Lung (tissue), 12 donors: ENCODE results near the gene C16orf89. TPM values are rescaled to one million over a fixed set of nuclear protein-coding genes. Genes with fewer than 3 reads are reported as not detected.

Experiments used
- ATAC-seq: fragments of 200-7000 bp; cut with Tn5 transposase; one replicate; pipeline ENCODE4 v1.9.1; 2020; ENCODE audit warnings: moderate number of reproducible peaks; ENCODE audit not compliant: insufficient read depth, low FRiP score
- DNase-seq, 3 donors: peaks; one replicate each; pipeline ENCODE4 v3.0.0-alpha.2; 2013 to 2017
- H3K27ac ChIP-seq, 2 donors: one replicate each; pipeline ENCODE4 v1.5.1; 2013; ENCODE audit warnings: mild to moderate bottlenecking in 2 of 2, moderate library complexity in 2 of 2, control low read depth in 1 of 2, inconsistent platforms in 1 of 2, low read depth in 1 of 2, low read length in 1 of 2
- H3K27me3 ChIP-seq, 3 donors: one replicate each; pipeline ENCODE4 v1.5.1; 2013; ENCODE audit warnings: low read length in 2 of 3; ENCODE audit not compliant: control insufficient read depth in 3 of 3, insufficient read depth in 3 of 3
- H3K36me3 ChIP-seq, 4 donors: one replicate each; pipeline ENCODE4 v1.5.1; 2013; ENCODE audit warnings: low read length in 4 of 4, mild to moderate bottlenecking in 1 of 4, moderate library complexity in 1 of 4; ENCODE audit not compliant: control insufficient read depth in 4 of 4, insufficient read depth in 4 of 4
- H3K4me1 ChIP-seq, 5 donors: one replicate each; pipeline ENCODE4 v1.5.1; 2013; ENCODE audit warnings: low read length in 5 of 5, mild to moderate bottlenecking in 2 of 5, moderate library complexity in 1 of 5; ENCODE audit not compliant: control insufficient read depth in 5 of 5, insufficient read depth in 5 of 5
- H3K4me3 ChIP-seq: one replicate; pipeline ENCODE4 v1.5.1; 2013; ENCODE audit warnings: mild to moderate bottlenecking, control low read depth, moderate library complexity
- H3K9ac ChIP-seq, 2 donors: one replicate each; pipeline ENCODE4 v1.5.1; 2013; ENCODE audit warnings: low read length in 2 of 2, control low read depth in 1 of 2; ENCODE audit not compliant: insufficient read depth in 1 of 2
- H3K9me3 ChIP-seq, 4 donors: one replicate each; pipeline ENCODE4 v1.5.1; 2013; ENCODE audit warnings: low read length in 3 of 4, mild to moderate bottlenecking in 1 of 4, moderate library complexity in 1 of 4; ENCODE audit not compliant: control insufficient read depth in 4 of 4, insufficient read depth in 3 of 4
- WGBS, 2 donors: extraction: QIAGEN DNeasy Blood & Tissue Kit; methylation state at CpG; one replicate each; pipeline ENCODE4 v1.1.7; 2013; 5-methylcytosine and 5-hydroxymethylcytosine counted together
- polyA plus RNA-seq, 2 donors: library from polyadenylated mRNA; stranded (reverse); fragments of 200-250 nt; gene quantifications; one replicate each; pipeline ENCODE4 v1.2.1, GENCODE V29; 2013
- total RNA-seq, 2 donors: library from RNA; depleted of rRNA in 1 of 2; stranded (reverse); fragments of >200 nt in 1 of 2; gene quantifications; one replicate each; pipeline ENCODE4 v1.2.1, GENCODE V29; 2014 to 2021
- TF ChIP-seq, protein P1 (sequence below): IDR thresholded peaks from 2 replicates; pipeline ENCODE4 v1.5.1; 2012; ENCODE audit warnings: mild to moderate bottlenecking; ENCODE audit errors: control extremely low read depth, extremely low read depth
- donor health status: control.
- donor health status: control.
- donor health status: Bipolar disorder and iron deficiency.
- donor health status: healthy.
- donor health status: DM: yes; HTN: yes; CAD: no.

C16orf89 gene
- total and polyA plus RNA-seq, 4 donors, result 39.2 to 356 (median 97.2) TPM

- ATAC-seq (no peak), DNase-seq (no peak)
- TF ChIP-seq, protein P1, sequence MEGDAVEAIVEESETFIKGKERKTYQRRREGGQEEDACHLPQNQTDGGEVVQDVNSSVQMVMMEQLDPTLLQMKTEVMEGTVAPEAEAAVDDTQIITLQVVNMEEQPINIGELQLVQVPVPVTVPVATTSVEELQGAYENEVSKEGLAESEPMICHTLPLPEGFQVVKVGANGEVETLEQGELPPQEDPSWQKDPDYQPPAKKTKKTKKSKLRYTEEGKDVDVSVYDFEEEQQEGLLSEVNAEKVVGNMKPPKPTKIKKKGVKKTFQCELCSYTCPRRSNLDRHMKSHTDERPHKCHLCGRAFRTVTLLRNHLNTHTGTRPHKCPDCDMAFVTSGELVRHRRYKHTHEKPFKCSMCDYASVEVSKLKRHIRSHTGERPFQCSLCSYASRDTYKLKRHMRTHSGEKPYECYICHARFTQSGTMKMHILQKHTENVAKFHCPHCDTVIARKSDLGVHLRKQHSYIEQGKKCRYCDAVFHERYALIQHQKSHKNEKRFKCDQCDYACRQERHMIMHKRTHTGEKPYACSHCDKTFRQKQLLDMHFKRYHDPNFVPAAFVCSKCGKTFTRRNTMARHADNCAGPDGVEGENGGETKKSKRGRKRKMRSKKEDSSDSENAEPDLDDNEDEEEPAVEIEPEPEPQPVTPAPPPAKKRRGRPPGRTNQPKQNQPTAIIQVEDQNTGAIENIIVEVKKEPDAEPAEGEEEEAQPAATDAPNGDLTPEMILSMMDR, result no peak
- Histone ChIP-seq H3K36me3 (no peaks in the 10 kb centered on the region), H3K4me3 (no peak overlapping the region), H3K4me1 (no peaks in the 10 kb centered on the region), H3K27me3 (no peaks in the 10 kb centered on the region), H3K9ac (no peak overlapping the region), H3K27ac (no peak overlapping the region), H3K9me3 (no peaks in the 10 kb centered on the region)
- 66 to 79% methylated on average over 17 to 18 of the region's 18 CpGs for WGBS, 2 donors
Observed at GRCh38 chr16:4994719-4995434, 70.9 kb downstream of the C16orf89 start.

Other genes with a start within 250 kb of the C16orf89 start
- 10 to 100 TPM; 85.4 to 88.1 TPM for gene GLYR1, start 218.7 kb downstream of the C16orf89 start, total RNA-seq
- 10 to 100 TPM; 36.2 to 55.0 TPM for gene GLYR1, start 218.7 kb downstream of the C16orf89 start, polyA plus RNA-seq
- gene UBN1, start 218.5 kb downstream of the C16orf89 start, total RNA-seq, result 10 to 100 TPM; 23.4 to 37.8 TPM
- gene UBN1, start 218.5 kb downstream of the C16orf89 start, polyA plus RNA-seq, result 10 to 100 TPM; 13.3 to 16.4 TPM
- gene PPL, start 128.8 kb downstream of the C16orf89 start, total RNA-seq, result 10 to 100 TPM; 78.5 to 89.0 TPM
- 10 to 100 TPM; 19.9 to 27.0 TPM for gene PPL, start 128.8 kb downstream of the C16orf89 start, polyA plus RNA-seq
- gene SEC14L5, start 107.6 kb downstream of the C16orf89 start, total RNA-seq, result under 1 TPM; 0.43 to 0.98 TPM
- under 1 TPM; 0.10 to 0.13 TPM for gene SEC14L5, start 107.6 kb downstream of the C16orf89 start, polyA plus RNA-seq
- gene NAGPA, start 32.0 kb downstream of the C16orf89 start, total RNA-seq, result 10 to 100 TPM in 1 of 2 donors, 1 to 10 TPM in 1; 7.8 to 17.1 TPM
- gene NAGPA, start 32.0 kb downstream of the C16orf89 start, polyA plus RNA-seq, result 10 to 100 TPM in 1 of 2 donors, 1 to 10 TPM in 1; 7.9 to 20.3 TPM
- 10 to 100 TPM; 19.6 to 31.7 TPM for gene ALG1, start 5.9 kb upstream of the C16orf89 start, total RNA-seq
- gene ALG1, start 5.9 kb upstream of the C16orf89 start, polyA plus RNA-seq, result 10 to 100 TPM; 21.2 to 27.3 TPM
- 10 to 100 TPM in 1 of 2 donors, 1 to 10 TPM in 1; 3.4 to 13.8 TPM for gene EEF2KMT, start 31.8 kb upstream of the C16orf89 start, total RNA-seq
- 10 to 100 TPM in 1 of 2 donors, 1 to 10 TPM in 1; 6.6 to 14.2 TPM for gene EEF2KMT, start 31.8 kb upstream of the C16orf89 start, polyA plus RNA-seq